ENCODE data around the gene SH3D21.

The SH3D21 gene

DNA sequence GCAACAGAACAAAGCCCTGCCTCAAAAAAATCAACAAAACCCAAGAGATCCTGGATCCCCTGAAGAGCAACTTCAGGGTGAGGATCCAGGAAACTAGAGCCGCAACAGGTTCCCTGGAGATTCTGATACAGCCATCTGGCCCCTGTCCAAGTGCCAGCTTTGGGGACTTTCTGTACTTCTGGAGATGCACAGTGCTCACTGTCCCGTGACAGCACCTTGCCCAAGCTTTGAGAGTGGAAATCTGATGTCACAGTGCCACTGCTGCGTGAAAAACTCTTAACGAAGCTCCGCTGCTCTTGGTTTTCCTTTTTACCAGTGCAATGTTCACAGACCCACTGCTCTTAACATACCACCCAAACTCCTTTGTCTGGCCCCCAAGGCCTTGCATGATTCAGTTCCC, 53.2 kb downstream of the SH3D21 start:
- DNase-seq (ENCODE audit: low spot score), result no peak

GRCh38 chr1:36359911-36360550, 53.9 kb downstream of the SH3D21 start:
- no peak for DNase-seq (ENCODE audit: low spot score)

- no peak for DNase-seq (ENCODE audit: low spot score)
Observed at GRCh38 chr1:36365381-36365780, 59.2 kb downstream of the SH3D21 start.

DNA sequence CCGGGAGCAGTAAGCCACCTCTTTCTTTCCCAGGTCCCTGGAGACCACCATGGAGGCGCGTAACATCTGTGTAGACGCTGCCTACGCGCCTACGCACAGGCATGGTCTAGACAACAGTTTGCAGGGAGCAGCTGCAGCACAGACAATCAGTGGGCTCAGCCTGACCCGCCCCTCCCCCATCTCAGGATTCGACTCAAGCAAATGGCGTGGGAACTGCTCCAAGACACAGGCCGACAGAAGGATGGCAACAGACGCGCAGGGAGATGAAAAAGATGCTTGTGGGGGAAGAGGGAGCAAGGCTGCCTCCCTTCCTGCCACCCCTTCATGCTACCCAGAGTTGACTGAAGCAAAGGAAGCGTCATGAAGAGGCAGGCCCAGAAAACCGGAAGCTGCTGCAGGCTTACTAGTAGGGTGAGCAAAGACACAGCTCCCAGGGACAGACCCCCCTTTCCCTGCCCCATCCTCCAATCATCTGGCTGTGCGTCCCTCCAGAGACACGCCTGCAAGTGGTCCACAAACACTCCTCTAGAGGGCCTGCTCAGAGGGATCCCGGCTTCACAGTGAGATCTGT, 60.0 kb downstream of the SH3D21 start:
- peak; percentile 78 for DNase-seq (ENCODE audit: low spot score)

DNA sequence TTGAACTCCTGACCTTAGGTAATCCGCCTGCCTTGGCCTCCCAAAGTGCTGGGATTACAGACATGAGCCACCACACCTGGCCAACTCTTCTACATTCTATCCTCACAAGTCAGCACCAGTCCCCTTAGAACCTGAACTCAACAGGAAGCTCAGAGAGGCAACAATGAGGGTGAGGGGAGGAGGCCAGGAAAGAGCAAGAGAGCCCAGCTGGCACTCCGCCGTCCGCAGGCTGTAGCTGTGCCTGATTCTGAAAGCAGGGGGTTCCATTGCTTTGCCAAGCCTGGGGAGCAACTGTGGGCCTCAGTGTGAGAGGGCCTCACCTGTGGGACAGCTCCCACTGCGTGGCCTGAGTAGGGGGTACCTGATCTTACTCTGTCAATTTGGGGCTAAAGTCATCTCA, 60.9 kb downstream of the SH3D21 start:
- no peak for DNase-seq (ENCODE audit: low spot score)

- DNase-seq (ENCODE audit: low spot score), result no peak
Observed at GRCh38 chr1:36367798-36368197, 61.6 kb downstream of the SH3D21 start.

GRCh38 chr1:36369061-36369861, 63.1 kb downstream of the SH3D21 start:
- peak; percentile 83 for DNase-seq (ENCODE audit: low spot score)
